Skeletal muscle satellite cell (primary cell): Measurements from ENCODE around the gene LY6G6C.

Source experiments
- H3K27me3 ChIP-seq: 2 replicates; pipeline ENCODE4 v1.7.0; 2013; ENCODE audit warnings: low read length; ENCODE audit not compliant: control insufficient read depth, insufficient read depth
- H3K36me3 ChIP-seq: 2 replicates; pipeline ENCODE4 v1.7.0; 2013; ENCODE audit warnings: mild to moderate bottlenecking, control low read depth, low read length; ENCODE audit not compliant: insufficient read depth
- H3K4me1 ChIP-seq: 2 replicates; pipeline ENCODE4 v1.7.0; 2013; ENCODE audit warnings: low read length; ENCODE audit not compliant: control insufficient read depth, insufficient read depth
- H3K4me2 ChIP-seq: 2 replicates; pipeline ENCODE4 v1.7.0; 2013; ENCODE audit warnings: mild to moderate bottlenecking, low read length
- H3K4me3 ChIP-seq: 2 replicates; pipeline ENCODE4 v1.7.0; 2013; ENCODE audit warnings: low read length
- H3K9ac ChIP-seq: 2 replicates; pipeline ENCODE4 v1.7.0; 2013; ENCODE audit warnings: mild to moderate bottlenecking, low read depth, low read length, moderate library complexity
- H3K9me3 ChIP-seq: replicated peaks from 2 replicates; pipeline ENCODE4 v1.7.0; 2013; ENCODE audit warnings: mild to moderate bottlenecking, control low read depth, low read length

Gene LY6G6C

GRCh38 chr6:31692886-31693285, 28.7 kb downstream of the LY6G6C start:
- Histone ChIP-seq H3K4me1 (peaks cover 2% of the 10 kb centered on the region), H3K36me3 (peaks cover 63% of the 10 kb centered on the region), H3K4me3 (no peak overlapping the region), H3K9me3 (no peaks in the 10 kb centered on the region), H3K9ac (no peak overlapping the region), H3K27me3 (no peaks in the 10 kb centered on the region), H3K4me2 (no peak overlapping the region)

- no peak overlapping the region for H3K4me2 ChIP-seq
- no peaks in the 10 kb centered on the region for H3K4me1 ChIP-seq
- peaks cover 68% of the 10 kb centered on the region for H3K36me3 ChIP-seq
- H3K27me3 ChIP-seq = no peaks in the 10 kb centered on the region
- H3K4me3 ChIP-seq = no peak overlapping the region
- no peaks in the 10 kb centered on the region for H3K9me3 ChIP-seq
- H3K9ac ChIP-seq = no peak overlapping the region
These were observed 29.2 kb downstream of the LY6G6C start for GRCh38 chr6:31692353-31692752.

GRCh38 chr6:31691564-31692108, 29.9 kb downstream of the LY6G6C start:
- H3K9me3 ChIP-seq = no peaks in the 10 kb centered on the region
- H3K9ac ChIP-seq = no peak overlapping the region
- no peaks in the 10 kb centered on the region for H3K27me3 ChIP-seq
- peaks cover 72% of the 10 kb centered on the region for H3K36me3 ChIP-seq
- no peaks in the 10 kb centered on the region for H3K4me1 ChIP-seq
- no peak overlapping the region for H3K4me2 ChIP-seq
- no peak overlapping the region for H3K4me3 ChIP-seq

DNA sequence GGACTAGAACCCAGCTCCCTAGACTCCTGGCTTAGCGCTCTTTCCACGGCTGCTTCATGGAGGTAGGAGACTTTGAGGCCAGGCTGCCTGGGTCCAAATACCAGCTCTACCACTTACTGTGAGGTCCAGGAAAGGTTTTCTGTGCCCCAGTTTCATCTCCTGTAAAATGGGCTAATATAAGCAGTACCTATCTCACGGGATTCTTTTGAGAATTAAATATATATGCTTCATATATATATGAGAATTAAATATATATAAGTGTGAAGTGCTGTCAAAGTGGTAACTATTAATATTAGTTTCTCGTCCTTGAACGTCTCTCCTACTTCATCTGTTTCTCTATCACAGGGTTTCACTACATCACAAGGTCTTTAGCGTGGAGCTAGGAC, 30.5 kb downstream of the LY6G6C start:
- H3K4me3 ChIP-seq = no peak overlapping the region
- H3K36me3 ChIP-seq = peaks cover 75% of the 10 kb centered on the region
- H3K9ac ChIP-seq = no peak overlapping the region
- H3K4me2 ChIP-seq = no peak overlapping the region
- no peaks in the 10 kb centered on the region for H3K27me3 ChIP-seq
- H3K4me1 ChIP-seq = no peaks in the 10 kb centered on the region
- H3K9me3 ChIP-seq = no peaks in the 10 kb centered on the region

DNA sequence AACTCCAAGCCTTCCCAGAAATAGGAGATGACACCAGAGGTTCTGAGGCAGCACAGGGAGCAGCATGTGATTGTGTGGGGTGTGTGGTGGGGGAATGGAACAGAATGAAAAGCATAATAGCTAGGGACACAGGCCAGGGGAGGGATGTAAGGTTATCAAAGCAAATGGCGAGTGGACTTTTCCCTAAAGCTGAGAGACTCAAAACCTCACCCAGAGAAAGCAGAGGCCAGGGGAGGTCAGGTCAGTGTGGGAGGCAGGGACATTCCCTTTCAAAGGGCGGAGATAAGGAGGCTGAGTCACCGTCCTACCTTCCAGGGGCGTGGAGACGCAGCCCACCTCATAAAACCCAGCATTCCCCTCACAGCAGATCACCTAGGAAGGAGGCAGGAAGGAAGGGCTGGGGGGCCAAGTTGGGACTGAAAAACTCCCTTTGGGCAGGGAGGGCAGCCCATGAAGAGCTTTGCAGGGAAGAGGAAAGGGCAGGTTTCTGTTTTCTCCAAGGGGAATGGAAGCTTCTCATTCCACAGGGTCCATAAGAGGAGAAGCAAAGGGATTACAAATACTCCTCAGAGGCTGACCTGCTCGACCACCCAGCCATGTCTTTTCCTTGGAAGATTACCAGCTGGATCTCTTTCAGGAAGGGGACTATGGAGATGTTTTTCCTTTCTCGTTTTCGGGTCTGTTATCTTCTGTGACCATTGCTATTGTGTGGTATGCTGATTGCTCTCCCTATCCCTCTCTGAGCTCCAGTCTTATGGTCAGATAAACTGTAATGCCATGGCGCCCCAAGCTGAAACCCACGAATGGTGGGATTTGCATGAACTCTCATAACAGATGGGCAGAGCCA, 31.1 kb downstream of the LY6G6C start:
- H3K4me2 ChIP-seq = no peak overlapping the region
- no peaks in the 10 kb centered on the region for H3K4me1 ChIP-seq
- H3K27me3 ChIP-seq = no peaks in the 10 kb centered on the region
- H3K9ac ChIP-seq = no peak overlapping the region
- no peak overlapping the region for H3K4me3 ChIP-seq
- H3K9me3 ChIP-seq = no peaks in the 10 kb centered on the region
- peaks cover 77% of the 10 kb centered on the region for H3K36me3 ChIP-seq

- H3K27me3 ChIP-seq = no peaks in the 10 kb centered on the region
- H3K9me3 ChIP-seq = no peaks in the 10 kb centered on the region
- no peak overlapping the region for H3K4me2 ChIP-seq
- H3K4me3 ChIP-seq = no peak overlapping the region
- H3K36me3 ChIP-seq = peaks cover 74% of the 10 kb centered on the region
- no peak overlapping the region for H3K9ac ChIP-seq
- H3K4me1 ChIP-seq = no peaks in the 10 kb centered on the region
These were observed 32.1 kb downstream of the LY6G6C start for GRCh38 chr6:31689249-31690110.

DNA sequence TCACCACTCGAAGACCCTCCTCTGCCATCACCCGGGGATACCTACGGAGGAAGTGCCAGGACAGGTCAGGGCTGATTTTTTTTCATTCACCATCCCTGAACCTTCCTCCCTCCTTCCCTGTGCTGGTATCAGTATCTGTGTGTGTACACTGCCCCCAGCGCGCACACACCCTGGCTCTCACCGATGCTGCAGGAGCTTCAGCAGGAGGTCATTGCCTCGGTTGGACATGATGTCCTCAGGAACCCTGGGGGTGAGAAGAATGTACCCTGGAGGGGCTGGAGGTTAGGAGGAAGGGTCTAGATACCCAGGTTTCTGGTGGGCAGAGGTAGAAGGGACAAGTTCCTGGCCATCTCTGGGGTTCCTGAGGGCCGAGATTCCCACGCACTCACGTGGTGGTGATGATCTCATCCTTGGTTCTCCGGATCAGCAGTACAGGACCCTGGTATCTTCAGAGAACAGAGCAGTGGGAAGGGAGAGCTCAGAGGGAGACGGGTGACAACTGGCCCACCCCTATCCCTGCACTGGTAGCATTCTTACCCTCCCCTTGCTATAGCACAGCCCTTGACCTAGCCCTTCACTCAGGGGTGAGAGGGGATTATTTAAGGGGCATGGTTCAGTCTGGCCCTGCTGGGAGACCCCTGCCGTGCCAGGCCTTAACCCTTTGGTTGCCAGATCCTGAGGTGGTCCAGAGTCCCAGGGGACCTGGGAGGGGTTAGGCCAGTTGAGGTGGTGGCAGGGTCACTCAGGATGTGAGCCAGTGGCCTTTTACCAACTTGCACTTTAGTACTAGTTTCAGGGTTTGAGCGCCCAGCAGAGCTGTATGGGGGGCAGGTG, 33.5 kb downstream of the LY6G6C start:
- Histone ChIP-seq H3K9ac (no peak overlapping the region), H3K36me3 (peaks cover 68% of the 10 kb centered on the region), H3K4me3 (no peak overlapping the region), H3K4me1 (no peaks in the 10 kb centered on the region), H3K27me3 (no peaks in the 10 kb centered on the region), H3K4me2 (no peak overlapping the region), H3K9me3 (no peaks in the 10 kb centered on the region)

GRCh38 chr6:31687321-31687720, 34.2 kb downstream of the LY6G6C start:
- no peak overlapping the region for H3K4me2 ChIP-seq
- no peaks in the 10 kb centered on the region for H3K27me3 ChIP-seq
- H3K4me3 ChIP-seq = no peak overlapping the region
- H3K4me1 ChIP-seq = no peaks in the 10 kb centered on the region
- peaks cover 61% of the 10 kb centered on the region for H3K36me3 ChIP-seq
- no peak overlapping the region for H3K9ac ChIP-seq
- no peaks in the 10 kb centered on the region for H3K9me3 ChIP-seq

GRCh38 chr6:31686483-31686882, 35.1 kb downstream of the LY6G6C start:
- Histone ChIP-seq H3K27me3 (no peaks in the 10 kb centered on the region), H3K36me3 (peaks cover 54% of the 10 kb centered on the region), H3K4me3 (no peak overlapping the region), H3K4me2 (no peak overlapping the region), H3K9ac (no peak overlapping the region), H3K9me3 (no peaks in the 10 kb centered on the region), H3K4me1 (peaks cover 3% of the 10 kb centered on the region)

DNA sequence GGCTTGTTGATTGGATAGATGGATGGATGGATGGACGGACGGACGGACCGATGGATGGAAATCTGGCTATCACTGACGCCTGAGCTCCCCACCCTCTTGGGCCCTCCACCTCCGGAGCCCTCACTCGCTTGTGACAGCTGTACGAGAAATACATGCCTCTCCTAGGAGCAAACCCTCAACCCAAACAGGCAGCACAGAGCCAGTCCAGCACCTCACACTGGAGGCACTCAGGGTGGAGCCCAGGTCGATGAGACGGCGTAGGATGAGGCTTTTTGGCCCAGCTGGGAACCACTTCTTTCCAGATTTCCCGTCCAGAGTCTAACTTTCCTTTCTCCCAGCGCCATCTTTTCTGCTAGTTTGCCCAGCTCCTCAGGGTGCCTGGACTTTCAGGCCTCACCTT, 38.0 kb downstream of the LY6G6C start:
- H3K4me3 ChIP-seq = no peak overlapping the region
- peaks cover 16% of the 10 kb centered on the region for H3K4me1 ChIP-seq
- no peak overlapping the region for H3K4me2 ChIP-seq
- peaks cover 31% of the 10 kb centered on the region for H3K36me3 ChIP-seq
- H3K9ac ChIP-seq = no peak overlapping the region
- no peaks in the 10 kb centered on the region for H3K27me3 ChIP-seq
- no peaks in the 10 kb centered on the region for H3K9me3 ChIP-seq

DNA sequence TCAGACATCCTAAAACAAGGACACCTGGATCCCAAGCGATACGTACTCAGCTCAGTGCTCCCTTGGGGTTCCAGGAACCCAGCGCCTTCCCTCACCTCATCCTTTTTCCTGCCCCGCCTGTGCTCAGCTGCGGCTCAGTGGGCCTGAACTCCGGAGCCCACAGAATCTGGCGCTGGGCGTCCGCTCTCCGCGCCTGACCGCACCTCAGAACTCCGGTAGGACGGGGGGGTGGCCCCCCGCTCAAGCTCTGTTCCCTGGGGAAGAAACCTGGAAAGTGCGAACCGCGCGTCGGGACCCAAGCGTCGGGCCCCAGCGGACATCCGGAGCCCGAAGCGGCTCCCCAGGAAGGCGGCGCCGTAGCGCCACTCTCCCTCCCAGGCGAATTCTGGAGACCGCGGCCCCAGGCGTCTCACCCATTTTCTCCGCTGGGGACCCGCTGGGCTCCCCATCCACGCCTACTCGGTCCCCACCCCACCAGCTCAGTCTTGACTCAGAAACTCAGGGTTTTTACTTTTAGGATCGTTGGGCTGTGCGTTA, 40.3 kb downstream of the LY6G6C start:
- Histone ChIP-seq H3K27me3 (no peaks in the 10 kb centered on the region), H3K4me2 (peak overlapping the region; percentile 92), H3K9me3 (no peaks in the 10 kb centered on the region), H3K4me3 (peak overlapping the region; percentile 70), H3K4me1 (peaks cover 16% of the 10 kb centered on the region), H3K36me3 (peaks cover 7% of the 10 kb centered on the region), H3K9ac (peak overlapping the region; percentile 83)
